Fibroblast of pulmonary artery (primary cell): ENCODE measurements around the gene MAP1S.

ENCODE experiments used
- DNase-seq: peaks from one replicate; pipeline ENCODE4 v3.0.0-alpha.2; 2010; ENCODE audit warnings: low read depth
- H3K4me3 ChIP-seq: replicated peaks from 2 replicates; pipeline ENCODE4 v1.5.1; 2011; ENCODE audit warnings: low read depth, mild to moderate bottlenecking, control low read depth, low read length, moderate library complexity
- CTCF ChIP-seq: IDR thresholded peaks from 2 replicates; pipeline ENCODE4 v1.5.1; 2011; ENCODE audit warnings: mild to moderate bottlenecking, control low read depth, low read length, inconsistent platforms; ENCODE audit errors: missing control alignments

The MAP1S gene

GRCh38 chr19:17688853-17689595 lies 30.3 kb upstream of the MAP1S start:
- no peak for DNase-seq
- H3K4me3 ChIP-seq: no peak overlapping the region
- TF ChIP-seq CTCF: no peak

GRCh38 chr19:17692566-17692965 lies 26.7 kb upstream of the MAP1S start:
- no peak for TF ChIP-seq CTCF
- no peak overlapping the region for H3K4me3 ChIP-seq
- no peak for DNase-seq

- H3K4me3 ChIP-seq: no peak overlapping the region
- no peak for DNase-seq
- no peak for TF ChIP-seq CTCF
These were observed 24.1 kb upstream of the MAP1S start for GRCh38 chr19:17695198-17695597.

- no peak overlapping the region for H3K4me3 ChIP-seq
- peak; percentile 66 for DNase-seq
- peak; percentile 86 for TF ChIP-seq CTCF
These were observed 15.3 kb upstream of the MAP1S start for GRCh38 chr19:17703824-17704463.

GRCh38 chr19:17706750-17707181 lies 12.5 kb upstream of the MAP1S start:
- no peak for TF ChIP-seq CTCF

GRCh38 chr19:17711851-17712250 lies 7.4 kb upstream of the MAP1S start:
- no peak for DNase-seq
- H3K4me3 ChIP-seq: no peak overlapping the region
- TF ChIP-seq CTCF: no peak

More at GRCh38 chr19:17706750-17707181, 12.5 kb upstream of the MAP1S start:
- peak; percentile 65 for DNase-seq
- H3K4me3 ChIP-seq: no peak overlapping the region
